Neural crest cell (in vitro differentiated cells): ENCODE data around the gene PCMTD2. TPM values are rescaled to one million over a fixed set of nuclear protein-coding genes. Genes with fewer than 3 reads are reported as not detected.

Experiments used
- DNase-seq: peaks from one replicate; pipeline ENCODE4 v3.0.0; 2021; ENCODE audit warnings: low read depth, mixed read lengths, low spot score
- H3K27ac Mint-ChIP-seq: one replicate; pipeline ENCODE4 v1.8.0; 2021; ENCODE audit warnings: mild to moderate bottlenecking, mixed read lengths; ENCODE audit not compliant: unreplicated experiment
- H3K27me3 Mint-ChIP-seq: 2 replicates; pipeline ENCODE4 v1.8.0; 2021; ENCODE audit warnings: low read depth, mild to moderate bottlenecking, mixed read lengths
- H3K36me3 Mint-ChIP-seq: 2 replicates; pipeline ENCODE4 v1.8.0; 2021; ENCODE audit warnings: low read depth, mild to moderate bottlenecking, mixed read lengths
- H3K4me1 Mint-ChIP-seq: 2 replicates; pipeline ENCODE4 v1.8.0; 2021; ENCODE audit warnings: mixed read lengths
- H3K4me3 Mint-ChIP-seq: one replicate; pipeline ENCODE4 v1.8.0; 2021; ENCODE audit warnings: mild to moderate bottlenecking, mixed read lengths
- H3K9me3 Mint-ChIP-seq: 2 replicates; pipeline ENCODE4 v1.8.0; 2021; ENCODE audit warnings: mixed read lengths
- total RNA-seq: library from RNA; stranded (reverse); gene quantifications from 2 replicates; pipeline ENCODE4 v1.2.1, GENCODE V29; 2021
- TF ChIP-seq, protein P1 (sequence below): fragments of 200-600 bp; sonication (generic); conservative IDR thresholded peaks from 2 replicates; pipeline ENCODE4 v1.5.0; 2021; ENCODE audit warnings: antibody characterized with exemption, mild to moderate bottlenecking

The PCMTD2 gene
- total RNA-seq, 1 donor from 2014 or later = 61.6 TPM

DNA sequence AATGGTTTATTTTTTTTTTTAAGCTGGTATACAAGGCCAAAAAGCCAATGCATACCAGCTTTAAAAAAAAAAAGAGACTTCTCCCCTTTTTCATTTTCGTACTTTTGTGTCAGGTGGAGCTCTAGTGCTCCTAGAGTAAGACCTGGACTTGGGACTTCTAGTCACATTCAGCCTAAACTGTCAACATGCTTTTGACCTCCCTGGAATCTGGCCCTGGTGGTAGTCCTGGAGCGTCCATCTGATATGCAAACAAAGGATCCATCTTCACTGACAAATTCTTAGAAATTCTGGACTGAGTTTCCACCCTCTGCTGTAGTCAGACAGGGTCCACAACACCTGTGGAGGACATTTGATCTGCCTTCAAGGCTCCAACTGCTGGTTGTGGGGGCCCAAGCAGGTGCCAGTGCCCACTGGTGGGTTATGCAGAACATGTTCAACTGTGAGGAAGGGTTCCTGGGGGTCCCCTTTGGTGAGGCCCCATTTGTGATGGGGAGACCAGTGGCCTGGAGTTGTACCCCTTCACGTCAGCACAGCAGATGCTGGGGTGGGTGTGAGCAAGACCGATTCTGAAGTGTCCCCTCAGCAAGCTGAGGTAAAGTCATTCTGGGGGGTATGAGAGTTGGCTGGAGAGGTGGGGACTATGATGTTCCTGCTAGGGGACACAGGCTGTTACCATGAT, 12.6 kb upstream of the PCMTD2 start:
- Mint-ChIP-seq H3K9me3 (no peaks in the 10 kb centered on the region), H3K4me1 (peaks cover 28% of the 10 kb centered on the region), H3K36me3 (no peaks in the 10 kb centered on the region), H3K27ac (peak overlapping the region; percentile 46), H3K27me3 (no peaks in the 10 kb centered on the region), H3K4me3 (no peak overlapping the region)
- DNase-seq = no peak
- TF ChIP-seq, protein P1, sequence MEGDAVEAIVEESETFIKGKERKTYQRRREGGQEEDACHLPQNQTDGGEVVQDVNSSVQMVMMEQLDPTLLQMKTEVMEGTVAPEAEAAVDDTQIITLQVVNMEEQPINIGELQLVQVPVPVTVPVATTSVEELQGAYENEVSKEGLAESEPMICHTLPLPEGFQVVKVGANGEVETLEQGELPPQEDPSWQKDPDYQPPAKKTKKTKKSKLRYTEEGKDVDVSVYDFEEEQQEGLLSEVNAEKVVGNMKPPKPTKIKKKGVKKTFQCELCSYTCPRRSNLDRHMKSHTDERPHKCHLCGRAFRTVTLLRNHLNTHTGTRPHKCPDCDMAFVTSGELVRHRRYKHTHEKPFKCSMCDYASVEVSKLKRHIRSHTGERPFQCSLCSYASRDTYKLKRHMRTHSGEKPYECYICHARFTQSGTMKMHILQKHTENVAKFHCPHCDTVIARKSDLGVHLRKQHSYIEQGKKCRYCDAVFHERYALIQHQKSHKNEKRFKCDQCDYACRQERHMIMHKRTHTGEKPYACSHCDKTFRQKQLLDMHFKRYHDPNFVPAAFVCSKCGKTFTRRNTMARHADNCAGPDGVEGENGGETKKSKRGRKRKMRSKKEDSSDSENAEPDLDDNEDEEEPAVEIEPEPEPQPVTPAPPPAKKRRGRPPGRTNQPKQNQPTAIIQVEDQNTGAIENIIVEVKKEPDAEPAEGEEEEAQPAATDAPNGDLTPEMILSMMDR = no peak

DNA sequence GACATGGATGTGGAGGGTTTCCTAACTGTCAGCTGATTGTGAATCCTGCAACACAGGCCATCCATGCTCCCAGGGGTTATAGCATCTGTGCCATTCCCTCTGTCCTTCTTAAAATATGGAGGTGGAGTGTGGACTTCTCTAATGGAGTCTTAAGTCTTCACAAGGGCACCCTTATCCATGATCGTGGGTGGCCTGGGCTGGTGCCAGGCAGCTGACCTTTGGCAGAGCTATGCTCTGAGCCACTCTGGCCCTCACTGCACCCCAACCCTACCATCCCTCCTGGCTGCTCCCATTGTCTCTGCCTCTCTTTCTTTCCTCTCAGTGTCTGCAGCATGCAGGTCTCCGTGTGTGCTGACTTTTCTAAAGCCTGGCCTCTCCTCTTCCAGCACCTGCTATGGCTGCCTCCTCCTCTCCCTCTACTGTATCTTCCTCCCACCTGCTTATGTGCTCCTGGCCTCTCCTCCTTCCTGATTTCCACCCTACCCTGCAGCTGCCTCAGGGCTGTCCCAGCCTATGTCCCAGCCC, 11.2 kb upstream of the PCMTD2 start:
- H3K4me3 Mint-ChIP-seq = no peak overlapping the region
- H3K27me3 Mint-ChIP-seq = peaks cover 2% of the 10 kb centered on the region
- H3K9me3 Mint-ChIP-seq = no peaks in the 10 kb centered on the region
- H3K4me1 Mint-ChIP-seq = peaks cover 28% of the 10 kb centered on the region
- H3K36me3 Mint-ChIP-seq = no peaks in the 10 kb centered on the region
- no peak overlapping the region for H3K27ac Mint-ChIP-seq
- no peak for DNase-seq
- TF ChIP-seq, protein P1 = no peak

DNA sequence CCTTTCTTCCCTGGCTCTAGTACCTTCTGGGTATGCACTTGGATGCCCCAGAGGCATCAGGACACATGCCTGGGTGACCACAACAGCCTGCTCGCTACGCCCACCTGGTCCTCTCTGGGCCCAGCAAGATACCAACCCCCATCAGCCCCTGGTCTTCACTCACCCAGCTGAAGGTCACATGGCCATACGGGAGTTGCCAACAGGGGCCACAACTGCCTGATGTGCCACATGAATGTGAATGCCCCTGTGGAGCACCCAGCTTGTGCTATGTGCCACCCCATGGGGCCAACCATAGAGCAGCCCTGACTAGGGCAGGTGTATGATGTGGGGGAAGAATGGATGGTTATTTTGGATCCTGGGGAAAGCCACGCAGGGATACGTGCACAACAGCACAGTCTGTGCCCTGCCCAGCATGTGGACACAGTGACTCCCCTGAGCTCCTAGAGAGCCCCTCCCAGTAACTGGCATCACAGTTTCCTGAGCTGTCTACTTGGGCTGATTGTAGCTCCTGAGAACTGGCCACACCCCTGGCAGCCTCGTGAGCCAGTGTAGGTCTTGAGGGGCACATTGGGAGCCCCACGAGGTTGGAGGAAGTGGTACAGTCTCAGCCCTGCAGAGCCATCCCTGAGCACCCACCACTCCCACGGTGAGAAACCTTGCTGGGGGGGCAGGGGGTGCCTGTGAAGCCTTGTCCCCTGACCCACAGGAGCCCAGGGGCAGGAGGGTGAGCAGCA, 10.5 kb upstream of the PCMTD2 start:
- peaks cover 28% of the 10 kb centered on the region for H3K4me1 Mint-ChIP-seq
- no peaks in the 10 kb centered on the region for H3K36me3 Mint-ChIP-seq
- H3K9me3 Mint-ChIP-seq = no peaks in the 10 kb centered on the region
- no peak for DNase-seq
- H3K4me3 Mint-ChIP-seq = no peak overlapping the region
- peaks cover 8% of the 10 kb centered on the region for H3K27me3 Mint-ChIP-seq
- no peak overlapping the region for H3K27ac Mint-ChIP-seq
- TF ChIP-seq, protein P1 = no peak

DNA sequence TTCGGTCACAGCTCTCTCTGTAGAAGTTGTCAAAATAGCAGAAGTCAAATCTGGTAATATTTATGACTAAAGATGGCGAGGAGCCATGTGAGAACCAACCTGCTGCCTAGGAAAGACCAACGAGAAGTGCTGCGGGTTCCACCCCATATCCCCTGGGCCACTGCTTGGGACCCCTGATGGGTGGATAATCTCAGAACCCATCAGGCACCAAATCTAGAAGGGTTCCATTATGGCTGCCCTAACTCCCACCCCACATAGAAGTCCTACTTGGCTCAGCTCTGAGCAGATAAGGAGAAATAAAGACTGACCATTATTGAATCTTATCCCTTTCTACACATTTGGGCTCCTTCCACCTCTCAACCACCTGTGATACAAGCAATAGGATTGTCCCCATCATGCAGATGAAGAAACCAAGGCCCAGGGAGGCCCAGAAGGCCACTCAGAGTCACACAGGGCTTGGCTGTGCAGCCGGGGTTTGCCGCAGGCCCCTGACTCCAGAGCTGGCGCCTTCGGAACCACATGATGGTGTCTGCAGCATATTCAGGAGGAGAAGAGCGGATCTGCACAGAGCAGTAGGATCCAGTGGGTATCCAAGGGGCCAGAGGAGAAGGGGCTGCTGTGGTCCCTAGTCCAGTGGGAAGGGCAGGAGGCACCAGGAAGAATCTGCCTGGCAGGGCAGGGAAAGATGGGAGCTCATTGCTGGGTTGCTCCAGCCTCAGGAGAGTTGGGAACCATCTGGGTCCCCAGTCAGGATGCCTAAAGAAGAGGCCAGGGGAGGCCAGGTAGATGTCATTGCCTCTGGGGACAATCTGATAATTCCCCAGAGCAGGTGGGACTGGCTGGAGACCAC, 9.6 kb upstream of the PCMTD2 start:
- Mint-ChIP-seq H3K27me3 (peaks cover 17% of the 10 kb centered on the region), H3K4me3 (no peak overlapping the region), H3K27ac (no peak overlapping the region), H3K9me3 (no peaks in the 10 kb centered on the region), H3K4me1 (peaks cover 21% of the 10 kb centered on the region), H3K36me3 (no peaks in the 10 kb centered on the region)
- no peak for DNase-seq
- TF ChIP-seq, protein P1 = no peak

DNA sequence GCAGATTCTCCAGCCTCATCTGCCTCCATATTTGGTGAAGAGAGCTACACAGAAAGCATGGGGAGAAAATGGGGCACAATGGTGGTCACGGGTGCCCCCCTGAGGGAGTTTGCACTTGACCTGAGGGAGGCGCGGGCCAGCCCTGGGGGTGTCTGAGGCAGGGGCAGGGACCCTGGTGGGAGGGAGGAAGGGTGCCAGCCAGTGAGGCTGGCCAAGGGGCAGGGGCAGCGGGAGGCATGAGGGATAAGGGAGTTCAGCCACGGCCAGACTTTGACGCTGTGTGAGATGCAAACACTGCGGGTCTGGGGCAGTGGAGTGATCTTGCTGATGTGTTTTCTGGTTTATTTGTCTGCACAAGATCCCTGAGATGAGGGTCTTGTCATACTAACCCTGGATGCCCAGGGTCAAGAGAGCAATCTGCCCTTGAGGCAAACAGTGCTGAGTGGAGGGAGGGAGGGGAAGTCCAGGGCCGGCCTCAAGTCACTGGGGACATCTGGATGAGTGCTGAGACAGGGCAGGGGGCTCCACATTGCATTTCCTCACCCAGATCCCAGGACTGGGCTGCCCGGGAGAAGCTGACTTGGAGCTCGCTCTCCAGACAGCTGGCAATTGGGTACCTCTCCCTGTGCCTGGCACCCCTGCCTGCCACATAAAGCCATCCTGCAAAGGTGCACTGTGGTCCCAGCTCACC, 8.8 kb upstream of the PCMTD2 start:
- no peak overlapping the region for H3K27ac Mint-ChIP-seq
- peaks cover 24% of the 10 kb centered on the region for H3K27me3 Mint-ChIP-seq
- peaks cover 20% of the 10 kb centered on the region for H3K4me1 Mint-ChIP-seq
- H3K9me3 Mint-ChIP-seq = no peaks in the 10 kb centered on the region
- no peak for DNase-seq
- H3K36me3 Mint-ChIP-seq = no peaks in the 10 kb centered on the region
- TF ChIP-seq, protein P1 = no peak
- H3K4me3 Mint-ChIP-seq = no peak overlapping the region
